Activated CD8-positive, alpha-beta memory T cell treated with anti-CD3 and anti-CD28 coated beads, Interleukin-2, amount 50 U/mL, for 24 hours (primary cell): ENCODE results near the gene FOXP1.

Source experiments
- DNase-seq: peaks from one replicate; pipeline ENCODE4 v3.0.0-alpha.2; 2020; ENCODE audit errors: extremely low read depth

FOXP1 gene

GRCh38 chr3:71265365-71265915 lies 318.1 kb downstream of the FOXP1 start:
- no peak for DNase-seq

GRCh38 chr3:71264840-71265239 lies 318.7 kb downstream of the FOXP1 start:
- DNase-seq, result no peak

- DNase-seq, result no peak
These were observed 320.9 kb downstream of the FOXP1 start for GRCh38 chr3:71262364-71263265.

GRCh38 chr3:71260782-71261181 lies 322.7 kb downstream of the FOXP1 start:
- DNase-seq, result no peak

GRCh38 chr3:71258526-71258925 lies 325.0 kb downstream of the FOXP1 start:
- DNase-seq, result no peak

GRCh38 chr3:71258116-71258515 lies 325.4 kb downstream of the FOXP1 start:
- no peak for DNase-seq

- no peak for DNase-seq
These were observed 328.0 kb downstream of the FOXP1 start for GRCh38 chr3:71255498-71255897.

- no peak for DNase-seq
These were observed 329.1 kb downstream of the FOXP1 start for GRCh38 chr3:71254281-71255057.

GRCh38 chr3:71253169-71253568 lies 330.4 kb downstream of the FOXP1 start:
- no peak for DNase-seq

- no peak for DNase-seq
These were observed 331.1 kb downstream of the FOXP1 start for GRCh38 chr3:71252466-71252865.

GRCh38 chr3:71251156-71251775 lies 332.3 kb downstream of the FOXP1 start:
- no peak for DNase-seq

GRCh38 chr3:71250026-71250425 lies 333.5 kb downstream of the FOXP1 start:
- DNase-seq, result no peak

- no peak for DNase-seq
These were observed 335.6 kb downstream of the FOXP1 start for GRCh38 chr3:71247958-71248335.

- no peak for DNase-seq
These were observed 336.1 kb downstream of the FOXP1 start for GRCh38 chr3:71247221-71247957.

GRCh38 chr3:71245971-71246880 lies 337.3 kb downstream of the FOXP1 start:
- DNase-seq, result no peak

- DNase-seq, result no peak
These were observed 338.6 kb downstream of the FOXP1 start for GRCh38 chr3:71244826-71245488.

GRCh38 chr3:71244153-71244825 lies 339.2 kb downstream of the FOXP1 start:
- no peak for DNase-seq

- no peak for DNase-seq
These were observed 340.3 kb downstream of the FOXP1 start for GRCh38 chr3:71243229-71243628.

- DNase-seq, result no peak
These were observed 341.5 kb downstream of the FOXP1 start for GRCh38 chr3:71241981-71242560.
